Measurements from ENCODE around the gene ABCB11. TPM values are rescaled to one million over a fixed set of nuclear protein-coding genes. Genes with fewer than 3 reads are reported as not detected.

Gene ABCB11
- total and polyA plus RNA-seq, 9 of the 15 experiments (the other 6 are each of a cell fraction or from before 2014, with no cell fraction given), result 0.04 to 0.51 (median 0.10) TPM; not detected in 1

DNA sequence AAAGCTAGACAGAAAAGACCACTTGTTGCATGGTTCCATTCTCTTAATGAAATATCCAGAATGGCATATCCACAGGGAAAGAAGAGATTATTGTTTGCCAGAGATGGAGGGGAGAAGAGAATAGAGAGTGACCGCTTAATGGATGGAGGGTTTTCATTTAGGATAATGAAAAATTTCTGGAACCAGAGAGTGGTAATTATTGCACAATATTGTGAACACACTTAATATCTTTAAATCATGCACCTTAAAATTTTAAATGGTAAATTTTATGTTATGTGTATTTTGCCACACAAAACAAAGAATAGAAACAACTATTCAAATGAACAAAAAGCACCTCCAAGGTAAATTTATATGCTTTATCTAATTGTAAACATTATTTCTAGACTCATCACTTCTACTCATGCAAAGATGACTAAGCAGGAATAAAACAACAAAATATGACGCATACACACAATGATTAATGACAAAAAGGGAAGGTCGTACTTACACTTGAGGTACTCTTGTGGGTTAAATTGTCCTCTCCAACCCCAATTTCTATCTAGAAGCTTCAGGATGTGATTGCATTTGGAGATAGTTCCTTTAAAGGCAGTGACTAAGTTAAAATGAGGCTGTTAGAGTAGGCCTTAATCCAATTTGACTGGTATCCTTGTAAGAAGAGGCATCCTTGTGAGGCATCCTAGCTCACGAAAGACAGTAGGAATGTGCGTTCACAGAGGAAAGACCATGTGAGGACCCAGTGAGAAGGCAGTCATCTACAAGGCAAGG, 19.5 kb upstream of the ABCB11 start (continued):
- TF ChIP-seq HDAC1 (IDR thresholded peaks at IDR 0.05), result peak in 1 of 2 experiments; percentile 77; a peak in 2 of 4 replicates
- no peak for TF ChIP-seq ZKSCAN3 (CRISPR knock-in tag; IDR thresholded peaks at IDR 0.05)
- TF ChIP-seq ZNF551 (CRISPR knock-in tag; IDR thresholded peaks at IDR 0.05), result no peak
- TF ChIP-seq ZBED1 (IDR thresholded peaks at IDR 0.05), result no peak
- TF ChIP-seq, protein P1, sequence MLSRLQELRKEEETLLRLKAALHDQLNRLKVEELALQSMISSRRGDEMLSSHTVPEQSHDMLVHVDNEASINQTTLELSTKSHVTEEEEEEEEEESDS (CRISPR knock-in tag; IDR thresholded peaks at IDR 0.05), result no peak
- TF ChIP-seq, protein P2, sequence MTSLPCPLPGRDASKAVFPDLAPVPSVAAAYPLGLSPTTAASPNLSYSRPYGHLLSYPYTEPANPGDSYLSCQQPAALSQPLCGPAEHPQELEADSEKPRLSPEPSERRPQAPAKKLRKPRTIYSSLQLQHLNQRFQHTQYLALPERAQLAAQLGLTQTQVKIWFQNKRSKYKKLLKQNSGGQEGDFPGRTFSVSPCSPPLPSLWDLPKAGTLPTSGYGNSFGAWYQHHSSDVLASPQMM (CRISPR knock-in tag; IDR thresholded peaks at IDR 0.05), result no peak
- no peak for TF ChIP-seq SAFB (IDR thresholded peaks at IDR 0.05; ENCODE audit: borderline replicate concordance, low read depth, low read length)
- no peak for TF ChIP-seq HNRNPLL (IDR thresholded peaks at IDR 0.05; ENCODE audit: low read depth, low read length, poor library complexity, severe bottlenecking)
- no peak for TF ChIP-seq NR4A1 (CRISPR knock-in tag; IDR thresholded peaks at IDR 0.05)
- TF ChIP-seq NR4A1 (tag; IDR thresholded peaks at IDR 0.05), result no peak
- peak; percentile 97 for TF ChIP-seq SMARCA4 (IDR thresholded peaks at IDR 0.05)
- TF ChIP-seq MTA3 (IDR thresholded peaks at IDR 0.05; ENCODE audit: borderline replicate concordance), result 0 out of 2 replicates have a peak, but pooled peaks have one; percentile 57
- no peak for TF ChIP-seq KAT8 (IDR thresholded peaks at IDR 0.05; ENCODE audit: low read depth)
- TF ChIP-seq ERF (CRISPR knock-in tag; IDR thresholded peaks at IDR 0.05), result no peak
- TF ChIP-seq ZNF232 (CRISPR knock-in tag; IDR thresholded peaks at IDR 0.05), result no peak
- no peak for TF ChIP-seq MIER1 (IDR thresholded peaks at IDR 0.05; ENCODE audit: low read depth)
- no peak for TF ChIP-seq ZNF445 (CRISPR knock-in tag; IDR thresholded peaks at IDR 0.05; ENCODE audit: low read depth)
- TF ChIP-seq, protein P3, sequence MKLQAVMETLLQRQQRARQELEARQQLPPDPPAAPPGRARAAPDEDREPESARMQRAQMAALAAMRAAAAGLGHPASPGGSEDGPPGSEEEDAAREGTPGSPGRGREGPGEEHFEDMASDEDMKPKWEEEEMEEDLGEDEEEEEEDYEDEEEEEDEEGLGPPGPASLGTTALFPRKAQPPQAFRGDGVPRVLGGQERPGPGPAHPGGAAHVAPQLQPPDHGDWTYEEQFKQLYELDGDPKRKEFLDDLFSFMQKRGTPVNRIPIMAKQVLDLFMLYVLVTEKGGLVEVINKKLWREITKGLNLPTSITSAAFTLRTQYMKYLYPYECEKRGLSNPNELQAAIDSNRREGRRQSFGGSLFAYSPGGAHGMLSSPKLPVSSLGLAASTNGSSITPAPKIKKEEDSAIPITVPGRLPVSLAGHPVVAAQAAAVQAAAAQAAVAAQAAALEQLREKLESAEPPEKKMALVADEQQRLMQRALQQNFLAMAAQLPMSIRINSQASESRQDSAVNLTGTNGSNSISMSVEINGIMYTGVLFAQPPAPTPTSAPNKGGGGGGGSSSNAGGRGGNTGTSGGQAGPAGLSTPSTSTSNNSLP (IDR thresholded peaks at IDR 0.05; ENCODE audit: borderline replicate concordance, low read depth, low read length), result peak; percentile 86
- TF ChIP-seq KDM1A (IDR thresholded peaks at IDR 0.05), result peak; percentile 87 to 89
- TF ChIP-seq ZNF785 (CRISPR knock-in tag; IDR thresholded peaks at IDR 0.05), result no peak
- TF ChIP-seq, protein P4, sequence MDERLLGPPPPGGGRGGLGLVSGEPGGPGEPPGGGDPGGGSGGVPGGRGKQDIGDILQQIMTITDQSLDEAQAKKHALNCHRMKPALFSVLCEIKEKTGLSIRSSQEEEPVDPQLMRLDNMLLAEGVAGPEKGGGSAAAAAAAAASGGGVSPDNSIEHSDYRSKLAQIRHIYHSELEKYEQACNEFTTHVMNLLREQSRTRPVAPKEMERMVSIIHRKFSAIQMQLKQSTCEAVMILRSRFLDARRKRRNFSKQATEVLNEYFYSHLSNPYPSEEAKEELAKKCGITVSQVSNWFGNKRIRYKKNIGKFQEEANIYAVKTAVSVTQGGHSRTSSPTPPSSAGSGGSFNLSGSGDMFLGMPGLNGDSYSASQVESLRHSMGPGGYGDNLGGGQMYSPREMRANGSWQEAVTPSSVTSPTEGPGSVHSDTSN (CRISPR knock-in tag; IDR thresholded peaks at IDR 0.05; ENCODE audit: low read depth), result peak; percentile 81
- TF ChIP-seq, protein P4 (tag; conservative IDR thresholded peaks at IDR 0.05; ENCODE audit: low read depth), result peak; percentile 98
- TF ChIP-seq, protein P5, sequence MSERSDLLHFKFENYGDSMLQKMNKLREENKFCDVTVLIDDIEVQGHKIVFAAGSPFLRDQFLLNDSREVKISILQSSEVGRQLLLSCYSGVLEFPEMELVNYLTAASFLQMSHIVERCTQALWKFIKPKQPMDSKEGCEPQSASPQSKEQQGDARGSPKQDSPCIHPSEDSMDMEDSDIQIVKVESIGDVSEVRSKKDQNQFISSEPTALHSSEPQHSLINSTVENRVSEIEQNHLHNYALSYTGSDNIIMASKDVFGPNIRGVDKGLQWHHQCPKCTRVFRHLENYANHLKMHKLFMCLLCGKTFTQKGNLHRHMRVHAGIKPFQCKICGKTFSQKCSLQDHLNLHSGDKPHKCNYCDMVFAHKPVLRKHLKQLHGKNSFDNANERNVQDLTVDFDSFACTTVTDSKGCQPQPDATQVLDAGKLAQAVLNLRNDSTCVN (CRISPR knock-in tag; IDR thresholded peaks at IDR 0.05), result no peak
